ENCODE results near the gene LRRC9.
A peak's percentile ranks its signal among the peaks of the same experiment; 100 is the strongest.
"Not testable (repeated sequence)": the region's sequence is repeated elsewhere in the genome, so short reads cannot be mapped to it uniquely, and the experiment has no call there.

LRRC9 gene

DNA sequence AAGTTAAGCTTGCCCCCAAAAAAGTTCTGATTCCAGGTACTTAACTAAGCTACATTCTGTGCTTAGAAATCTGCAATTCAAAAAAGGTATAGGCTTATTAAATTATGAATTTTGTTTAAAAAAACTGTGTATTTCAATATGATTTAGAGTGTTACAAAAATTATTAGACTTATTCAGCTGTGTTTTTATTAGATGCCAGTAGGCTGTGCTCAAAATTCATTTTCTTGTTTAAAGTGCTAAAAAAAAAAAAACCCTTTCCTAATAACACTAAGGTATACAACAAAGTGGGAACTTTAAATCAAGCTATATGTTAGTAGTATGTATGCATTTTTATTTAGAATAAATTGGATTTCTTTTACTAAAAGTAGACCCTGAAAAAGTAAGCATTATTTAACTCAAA lies 25.0 kb downstream of the LRRC9 start (continued):
- TF ChIP-seq ZNF558 (tag by site-specific recombination; IDR thresholded peaks at IDR 0.05) (no peak), ZNF16 (tag by site-specific recombination; IDR thresholded peaks at IDR 0.05; ENCODE audit: low read depth) (no peak), ZXDB (tag by site-specific recombination; IDR thresholded peaks at IDR 0.05) (no peak), GFI1B (tag by site-specific recombination; IDR thresholded peaks at IDR 0.05) (no peak), ZNF555 (tag by site-specific recombination; conservative IDR thresholded peaks at IDR 0.05) (no peak), SALL2 (tag by site-specific recombination; IDR thresholded peaks at IDR 0.05; ENCODE audit: borderline replicate concordance) (no peak), ZNF302 (tag by site-specific recombination; IDR thresholded peaks at IDR 0.05; ENCODE audit: low read depth) (no peak), ZNF18 (tag by site-specific recombination; IDR thresholded peaks at IDR 0.05) (no peak)

- TF ChIP-seq ZNF341 (tag by site-specific recombination; IDR thresholded peaks at IDR 0.05; ENCODE audit: low read depth) (peak; percentile 38), ZXDB (tag by site-specific recombination; IDR thresholded peaks at IDR 0.05) (0 out of 2 replicates have a peak, but pooled peaks have one; percentile 13), ZBTB17 (tag by site-specific recombination; IDR thresholded peaks at IDR 0.05) (peak; percentile 55; the same call in 1 of the 2 replicates), ZFHX2 (tag by site-specific recombination; conservative IDR thresholded peaks at IDR 0.05) (peak; percentile 47; the same call in 1 of the 2 replicates), ZBTB48 (tag by site-specific recombination; IDR thresholded peaks at IDR 0.05) (peak; percentile 83), ZBTB26 (tag by site-specific recombination; optimal IDR thresholded peaks at IDR 0.05) (peak; percentile 42), ZNF335 (tag by site-specific recombination; conservative IDR thresholded peaks at IDR 0.05) (peak; percentile 69), ZBTB20 (tag by site-specific recombination; IDR thresholded peaks at IDR 0.05) (0 out of 2 replicates have a peak, but pooled peaks have one; percentile 19), EGR2 (tag by site-specific recombination; IDR thresholded peaks at IDR 0.05; ENCODE audit: low read depth) (0 out of 2 replicates have a peak, but pooled peaks have one; percentile 24), KLF9 (tag by site-specific recombination; IDR thresholded peaks at IDR 0.05; ENCODE audit: low read depth) (peak; percentile 41; the same call in 1 of the 2 replicates), ZEB2 (tag by site-specific recombination; IDR thresholded peaks at IDR 0.05) (peak; percentile 60; the same call in 1 of the 2 replicates)
- TF ChIP-seq, protein P1, sequence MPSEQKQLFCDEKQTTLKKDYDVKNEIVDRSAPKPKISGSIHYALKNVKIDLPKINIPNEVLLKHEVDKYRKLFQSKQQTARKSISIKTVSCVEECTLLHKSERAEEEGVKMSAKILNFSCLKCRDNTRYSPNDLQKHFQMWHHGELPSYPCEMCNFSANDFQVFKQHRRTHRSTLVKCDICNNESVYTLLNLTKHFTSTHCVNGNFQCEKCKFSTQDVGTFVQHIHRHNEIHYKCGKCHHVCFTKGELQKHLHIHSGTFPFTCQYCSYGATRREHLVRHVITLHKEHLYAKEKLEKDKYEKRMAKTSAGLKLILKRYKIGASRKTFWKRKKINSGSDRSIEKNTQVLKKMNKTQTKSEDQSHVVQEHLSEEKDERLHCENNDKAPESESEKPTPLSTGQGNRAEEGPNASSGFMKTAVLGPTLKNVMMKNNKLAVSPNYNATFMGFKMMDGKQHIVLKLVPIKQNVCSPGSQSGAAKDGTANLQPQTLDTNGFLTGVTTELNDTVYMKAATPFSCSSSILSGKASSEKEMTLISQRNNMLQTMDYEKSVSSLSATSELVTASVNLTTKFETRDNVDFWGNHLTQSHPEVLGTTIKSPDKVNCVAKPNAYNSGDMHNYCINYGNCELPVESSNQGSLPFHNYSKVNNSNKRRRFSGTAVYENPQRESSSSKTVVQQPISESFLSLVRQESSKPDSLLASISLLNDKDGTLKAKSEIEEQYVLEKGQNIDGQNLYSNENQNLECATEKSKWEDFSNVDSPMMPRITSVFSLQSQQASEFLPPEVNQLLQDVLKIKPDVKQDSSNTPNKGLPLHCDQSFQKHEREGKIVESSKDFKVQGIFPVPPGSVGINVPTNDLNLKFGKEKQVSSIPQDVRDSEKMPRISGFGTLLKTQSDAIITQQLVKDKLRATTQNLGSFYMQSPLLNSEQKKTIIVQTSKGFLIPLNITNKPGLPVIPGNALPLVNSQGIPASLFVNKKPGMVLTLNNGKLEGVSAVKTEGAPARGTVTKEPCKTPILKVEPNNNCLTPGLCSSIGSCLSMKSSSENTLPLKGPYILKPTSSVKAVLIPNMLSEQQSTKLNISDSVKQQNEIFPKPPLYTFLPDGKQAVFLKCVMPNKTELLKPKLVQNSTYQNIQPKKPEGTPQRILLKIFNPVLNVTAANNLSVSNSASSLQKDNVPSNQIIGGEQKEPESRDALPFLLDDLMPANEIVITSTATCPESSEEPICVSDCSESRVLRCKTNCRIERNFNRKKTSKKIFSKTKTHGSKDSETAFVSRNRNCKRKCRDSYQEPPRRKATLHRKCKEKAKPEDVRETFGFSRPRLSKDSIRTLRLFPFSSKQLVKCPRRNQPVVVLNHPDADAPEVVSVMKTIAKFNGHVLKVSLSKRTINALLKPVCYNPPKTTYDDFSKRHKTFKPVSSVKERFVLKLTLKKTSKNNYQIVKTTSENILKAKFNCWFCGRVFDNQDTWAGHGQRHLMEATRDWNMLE (tag by site-specific recombination; conservative IDR thresholded peaks at IDR 0.05; ENCODE audit: low read depth): peak; percentile 25; the same call in 1 of the 2 replicates
- H3K9me3 ChIP-seq (ENCODE audit: control insufficient read depth, insufficient read depth, low read depth, low read length); H3K4me3 ChIP-seq (ENCODE audit: low read depth, low read length); POLR2A ChIA-PET; H3K27ac ChIP-seq (ENCODE audit: extremely low read depth, low read depth, low read length); H3K36me3 ChIP-seq (ENCODE audit: control insufficient read depth in 2 of 2, insufficient read depth in 1 of 2, low read length in 2 of 2); H3K4me1 ChIP-seq (ENCODE audit: control insufficient read depth, insufficient read depth, low read length): not testable (repeated sequence)
- CTCF ChIA-PET: interaction anchor here (0.6 to 1.5 kb wide), 3 partner anchors 9 to 233 kb away, joined by 3 to 4 read pairs (median 3); no protein-coding TSS in a partner anchor
These were observed 32.2 kb downstream of the LRRC9 start for GRCh38 chr14:59952141-59952540.

DNA sequence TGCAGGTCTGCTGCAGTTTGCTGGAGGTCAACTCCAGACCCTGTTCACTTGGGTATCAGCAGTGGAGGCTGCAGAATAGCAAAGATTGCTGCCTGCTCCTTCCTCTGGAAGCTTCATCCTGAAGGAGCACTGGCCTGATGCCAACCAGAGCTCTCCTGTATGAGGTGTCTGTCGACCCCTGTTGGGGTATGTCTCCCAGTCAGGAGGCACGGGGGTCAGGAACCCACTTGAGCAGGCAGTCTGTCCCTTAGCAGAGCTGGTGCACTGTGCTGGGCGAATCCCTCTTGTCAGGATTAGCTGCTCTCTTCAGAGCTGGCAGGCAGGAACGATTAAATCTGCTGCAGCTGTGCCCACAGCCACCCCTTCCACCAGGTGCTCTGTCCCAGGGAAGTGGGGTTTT lies 37.9 kb downstream of the LRRC9 start:
- H3K36me3 ChIP-seq (ENCODE audit: control insufficient read depth in 2 of 2, insufficient read depth in 1 of 2, low read length in 2 of 2); H3K27ac ChIP-seq (ENCODE audit: extremely low read depth, low read depth, low read length); H3K4me3 ChIP-seq (ENCODE audit: low read depth, low read length); CTCF ChIA-PET; H3K9me3 ChIP-seq (ENCODE audit: control insufficient read depth, insufficient read depth, low read depth, low read length); H3K4me1 ChIP-seq (ENCODE audit: control insufficient read depth, insufficient read depth, low read length); POLR2A ChIA-PET: not testable (repeated sequence)
